Endothelial cell (in vitro differentiated cells): Measurements from ENCODE around the gene B3GLCT. TPM values are rescaled to one million over a fixed set of nuclear protein-coding genes. Genes with fewer than 3 reads are reported as not detected.
A peak's percentile ranks its signal among the peaks of the same experiment; 100 is the strongest.

Experiments
- DNase-seq: peaks from one replicate; pipeline ENCODE4 v3.0.0; 2021; ENCODE audit warnings: low spot score
- H3K27ac Mint-ChIP-seq: one replicate; pipeline ENCODE4 v1.8.0; 2021; ENCODE audit warnings: mixed read lengths, inconsistent platforms; ENCODE audit not compliant: unreplicated experiment
- H3K27me3 Mint-ChIP-seq: one replicate; pipeline ENCODE4 v1.8.0; 2021; ENCODE audit warnings: mild to moderate bottlenecking, moderate library complexity, mixed read lengths, inconsistent platforms; ENCODE audit not compliant: unreplicated experiment
- H3K36me3 Mint-ChIP-seq: one replicate; pipeline ENCODE4 v1.8.0; 2021; ENCODE audit warnings: mild to moderate bottlenecking, low read depth, mixed read lengths, inconsistent platforms; ENCODE audit not compliant: unreplicated experiment
- H3K4me1 Mint-ChIP-seq: one replicate; pipeline ENCODE4 v1.8.0; 2021; ENCODE audit warnings: mild to moderate bottlenecking, mixed read lengths, inconsistent platforms; ENCODE audit not compliant: unreplicated experiment
- H3K4me3 Mint-ChIP-seq: one replicate; pipeline ENCODE4 v1.8.0; 2021; ENCODE audit warnings: mild to moderate bottlenecking, mixed read lengths, inconsistent platforms; ENCODE audit not compliant: unreplicated experiment
- H3K9me3 Mint-ChIP-seq: one replicate; pipeline ENCODE4 v1.8.0; 2021; ENCODE audit warnings: mixed read lengths, inconsistent platforms; ENCODE audit not compliant: unreplicated experiment
- CTCF ChIP-seq: fragments of 200-600 bp; sonication (generic); IDR thresholded peaks from one replicate; pipeline ENCODE4 v1.5.0; 2021; ENCODE audit warnings: antibody characterized with exemption; ENCODE audit not compliant: unreplicated experiment
- total RNA-seq: library from RNA; stranded (reverse); fragmentation: NEBNext Ultra II Directional; extraction: Animal tissue kit (Norgen Biotek cat#: 25700); gene quantifications from one replicate; pipeline ENCODE4 v1.2.1, GENCODE V29; 2021; ENCODE audit not compliant: unreplicated experiment

The B3GLCT gene
- total RNA-seq, 1 donor from 2014 or later, result 9.8 TPM

GRCh38 chr13:31278869-31279268 is 79.1 kb downstream of the B3GLCT start:
- no peak for DNase-seq
- H3K9me3 Mint-ChIP-seq, result no peaks in the 10 kb centered on the region
- no peak overlapping the region for H3K27ac Mint-ChIP-seq
- peaks cover 4% of the 10 kb centered on the region for H3K27me3 Mint-ChIP-seq
- H3K36me3 Mint-ChIP-seq, result peaks cover 30% of the 10 kb centered on the region
- TF ChIP-seq CTCF, result no peak
- no peak overlapping the region for H3K4me3 Mint-ChIP-seq
- H3K4me1 Mint-ChIP-seq, result no peaks in the 10 kb centered on the region

DNA sequence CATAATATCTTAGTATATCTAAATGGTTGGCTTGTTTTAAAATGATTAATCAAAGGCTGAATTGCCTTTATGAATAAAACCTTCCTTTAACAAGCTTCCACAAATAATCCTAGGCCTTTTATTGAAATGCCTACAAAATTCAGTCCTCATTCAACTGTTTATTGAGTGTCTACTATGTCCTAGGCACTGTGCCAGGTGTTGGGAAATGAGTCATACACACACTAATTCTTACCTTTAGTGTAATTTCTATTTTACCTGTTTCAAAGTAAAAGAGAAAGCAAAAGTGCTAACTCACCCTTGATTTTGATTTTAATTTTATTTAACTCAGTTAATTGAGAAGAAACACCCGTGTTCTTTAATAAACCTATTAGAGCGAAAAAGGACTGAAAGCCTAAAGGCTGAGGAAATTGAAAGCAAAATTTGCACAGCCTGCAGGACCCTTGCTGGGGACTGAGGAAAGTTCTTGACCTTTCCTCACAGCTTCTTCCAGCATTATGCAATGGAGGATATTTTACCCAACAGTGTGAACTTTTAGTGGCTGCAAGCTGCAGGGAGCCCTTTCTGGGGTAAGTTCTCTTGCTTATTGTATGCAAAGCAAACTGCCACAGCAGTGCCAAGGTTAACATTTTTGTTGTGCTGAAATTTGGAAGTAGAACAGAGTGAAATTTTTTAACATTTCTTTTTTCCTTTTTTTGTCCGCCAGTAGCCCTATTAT is 83.1 kb downstream of the B3GLCT start:
- Mint-ChIP-seq H3K4me3 (no peak overlapping the region), H3K36me3 (peaks cover 22% of the 10 kb centered on the region), H3K27ac (no peak overlapping the region), H3K27me3 (peaks cover 2% of the 10 kb centered on the region), H3K4me1 (no peaks in the 10 kb centered on the region), H3K9me3 (no peaks in the 10 kb centered on the region)
- no peak for TF ChIP-seq CTCF
- DNase-seq, result no peak

- Mint-ChIP-seq H3K27me3 (no peaks in the 10 kb centered on the region), H3K36me3 (peaks cover 40% of the 10 kb centered on the region), H3K9me3 (no peaks in the 10 kb centered on the region), H3K27ac (no peak overlapping the region), H3K4me3 (no peak overlapping the region), H3K4me1 (no peaks in the 10 kb centered on the region)
- TF ChIP-seq CTCF, result no peak
- DNase-seq, result no peak
Measured at GRCh38 chr13:31286930-31287329, 87.2 kb downstream of the B3GLCT start.

- Mint-ChIP-seq H3K36me3 (peaks cover 58% of the 10 kb centered on the region), H3K27ac (no peak overlapping the region), H3K4me1 (no peaks in the 10 kb centered on the region), H3K27me3 (no peaks in the 10 kb centered on the region), H3K4me3 (peak overlapping the region; percentile 43), H3K9me3 (no peaks in the 10 kb centered on the region)
- TF ChIP-seq CTCF, result no peak
- no peak for DNase-seq
Measured at GRCh38 chr13:31301119-31301518, 101.3 kb downstream of the B3GLCT start.

GRCh38 chr13:31310356-31310755 is 110.6 kb downstream of the B3GLCT start:
- TF ChIP-seq CTCF, result no peak
- Mint-ChIP-seq H3K9me3 (peaks cover 34% of the 10 kb centered on the region), H3K4me3 (no peak overlapping the region), H3K27ac (no peak overlapping the region), H3K4me1 (no peaks in the 10 kb centered on the region), H3K36me3 (peaks cover 55% of the 10 kb centered on the region), H3K27me3 (peaks cover 3% of the 10 kb centered on the region)
- DNase-seq, result no peak
